Measurements from ENCODE around the gene CAND2. TPM values are rescaled to one million over a fixed set of nuclear protein-coding genes. Genes with fewer than 3 reads are reported as not detected.

CAND2 gene
- polyA plus RNA-seq, 3 donors = not detected

DNA sequence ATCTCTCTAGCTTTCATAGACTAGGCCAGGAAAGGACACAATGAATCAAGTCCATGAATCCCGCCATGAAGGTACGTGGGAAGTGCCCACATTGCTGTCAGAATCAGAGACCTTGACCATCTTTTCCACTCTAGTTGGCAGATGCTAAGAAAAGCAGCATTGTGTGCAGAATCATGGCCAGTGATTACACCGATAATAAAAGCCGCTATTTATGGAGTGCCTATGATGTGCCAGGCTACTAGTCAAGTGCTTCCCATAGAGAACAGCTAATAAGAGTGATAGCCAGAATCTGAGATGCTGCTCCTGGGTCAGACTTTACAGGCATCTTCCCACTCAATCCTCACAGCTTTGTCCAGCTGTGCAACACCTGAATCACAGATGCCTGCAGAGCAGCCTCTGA lies 58.1 kb downstream of the CAND2 start:
- WGBS (ENCODE audit: insufficient coverage) = 100% methylated on average over 2 of the region's 4 CpGs
- DNase-seq = no peak
- H3K4me1 Mint-ChIP-seq = peaks cover 8% of the 10 kb centered on the region
- H3K36me3 ChIP-seq (replicated peaks in 1 of 2; ENCODE audit: control insufficient read depth in 1 of 2, insufficient read depth in 2 of 2, low read length in 2 of 2) = no peaks in the 10 kb centered on the region
- no peak overlapping the region for H3K27ac ChIP-seq (ENCODE audit: low read depth in 1 of 2, low read length in 2 of 2)
- no peak overlapping the region for H3K4me3 ChIP-seq (replicated peaks in 1 of 3; ENCODE audit: low read depth in 2 of 3, low read length in 3 of 3)
- H3K9me3 Mint-ChIP-seq = peaks cover 0 to 2% (median 0%) of the 10 kb centered on the region in 7 donors
- no peak overlapping the region for H3K4me3 Mint-ChIP-seq
- H4K20me1 ChIP-seq (ENCODE audit: insufficient read depth, low read length) = no peaks in the 10 kb centered on the region
- intact Hi-C loops (cut with micrococcal nuclease) = no loop called here
- no peaks in the 10 kb centered on the region for H3K27me3 ChIP-seq (ENCODE audit: control insufficient read depth in 2 of 2, insufficient read depth in 2 of 2, low read length in 2 of 2)
- no peak overlapping the region for H2AFZ ChIP-seq (ENCODE audit: insufficient read depth, low read depth, low read length, poor library complexity, severe bottlenecking)
- TF ChIP-seq CTCF (IDR thresholded peaks at IDR 0.05) = no peak
- no peaks in the 10 kb centered on the region for H3K79me2 ChIP-seq (ENCODE audit: insufficient read depth, low read length)
- H3K36me3 Mint-ChIP-seq = no peaks in the 10 kb centered on the region
- H3K27me3 Mint-ChIP-seq (ENCODE audit: low read depth in 3 of 3) = peaks cover 5 to 11% (median 8%) of the 10 kb centered on the region in 3 donors
- H3K9ac ChIP-seq (ENCODE audit: insufficient read depth, low read length, poor library complexity, severe bottlenecking) = no peak overlapping the region
- no peak overlapping the region for H3K4me2 ChIP-seq (replicated peaks; ENCODE audit: extremely low read depth, low read length, poor library complexity, severe bottlenecking)
- no peaks in the 10 kb centered on the region for H3K4me1 ChIP-seq (ENCODE audit: control insufficient read depth in 1 of 2, insufficient read depth in 2 of 2, low read length in 2 of 2)
- no peaks in the 10 kb centered on the region for H3K9me3 ChIP-seq (replicated peaks in 1 of 2; ENCODE audit: control insufficient read depth in 1 of 2, insufficient read depth in 1 of 2, low read length in 2 of 2)
- H3K27ac Mint-ChIP-seq = peak overlapping the region in 1 of 7 donors; percentile 24

DNA sequence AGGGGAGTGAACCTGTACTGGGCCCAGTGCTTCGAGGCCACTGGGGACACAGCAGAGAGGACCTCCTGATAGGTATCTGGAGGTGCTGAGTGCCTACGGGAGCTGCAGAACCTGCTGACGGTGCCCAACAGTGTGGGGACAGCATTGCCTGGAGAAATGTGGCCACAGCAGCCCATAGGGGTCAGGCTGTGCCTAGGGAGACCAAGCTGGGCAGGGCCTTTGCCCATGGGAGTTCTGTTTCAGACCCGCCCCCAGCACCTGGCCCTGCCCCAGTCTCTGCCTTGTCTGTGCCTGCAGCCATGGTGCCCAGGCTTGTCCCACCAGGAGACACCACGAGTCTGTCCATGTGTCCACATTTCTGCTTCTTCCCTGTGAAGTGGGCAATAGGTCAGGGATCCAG lies 60.1 kb downstream of the CAND2 start:
- H3K27ac Mint-ChIP-seq = no peak overlapping the region
- Histone ChIP-seq H3K4me1 (ENCODE audit: control insufficient read depth in 1 of 2, insufficient read depth in 2 of 2, low read length in 2 of 2) (no peaks in the 10 kb centered on the region), H3K4me3 (replicated peaks in 1 of 3; ENCODE audit: low read depth in 2 of 3, low read length in 3 of 3) (no peak overlapping the region), H3K36me3 (replicated peaks in 1 of 2; ENCODE audit: control insufficient read depth in 1 of 2, insufficient read depth in 2 of 2, low read length in 2 of 2) (no peaks in the 10 kb centered on the region), H3K9ac (ENCODE audit: insufficient read depth, low read length, poor library complexity, severe bottlenecking) (no peak overlapping the region), H3K27me3 (ENCODE audit: control insufficient read depth in 2 of 2, insufficient read depth in 2 of 2, low read length in 2 of 2) (no peaks in the 10 kb centered on the region), H3K27ac (ENCODE audit: low read depth in 1 of 2, low read length in 2 of 2) (no peak overlapping the region), H3K79me2 (ENCODE audit: insufficient read depth, low read length) (no peaks in the 10 kb centered on the region), H2AFZ (ENCODE audit: insufficient read depth, low read depth, low read length, poor library complexity, severe bottlenecking) (no peak overlapping the region), H3K9me3 (replicated peaks in 1 of 2; ENCODE audit: control insufficient read depth in 1 of 2, insufficient read depth in 1 of 2, low read length in 2 of 2) (no peaks in the 10 kb centered on the region), H3K4me2 (replicated peaks; ENCODE audit: extremely low read depth, low read length, poor library complexity, severe bottlenecking) (no peak overlapping the region), H4K20me1 (ENCODE audit: insufficient read depth, low read length) (no peaks in the 10 kb centered on the region)
- H3K36me3 Mint-ChIP-seq = no peaks in the 10 kb centered on the region
- H3K9me3 Mint-ChIP-seq = no peaks in the 10 kb centered on the region
- H3K4me3 Mint-ChIP-seq = no peak overlapping the region
- intact Hi-C loops (cut with micrococcal nuclease) = no loop called here
- H3K27me3 Mint-ChIP-seq (ENCODE audit: low read depth in 3 of 3) = peaks cover 7 to 8% (median 7%) of the 10 kb centered on the region in 3 donors
- H3K4me1 Mint-ChIP-seq = peaks cover 8% of the 10 kb centered on the region
- DNase-seq = no peak
- no peak for TF ChIP-seq CTCF (IDR thresholded peaks at IDR 0.05)
- WGBS (ENCODE audit: insufficient coverage) = 95% methylated on average over 5 of the region's 5 CpGs
